Mesenchymal stem cell (in vitro differentiated cells and primary cell): Measurements from ENCODE around the gene SIDT2.

Source experiments
- DNase-seq: peaks from one replicate; pipeline ENCODE4 v3.0.0-alpha.2; 2013
- H2AFZ ChIP-seq: one replicate; pipeline ENCODE4 v1.6.1; 2013; ENCODE audit warnings: low read depth, mild to moderate bottlenecking, control low read depth, inconsistent platforms, low read length, moderate library complexity
- H2AK5ac ChIP-seq: 2 replicates; pipeline ENCODE4 v1.6.1; 2013; ENCODE audit warnings: low read length, moderate library complexity, mild to moderate bottlenecking, inconsistent platforms; ENCODE audit not compliant: severe bottlenecking
- H2BK120ac ChIP-seq: one replicate; pipeline ENCODE4 v1.6.1; 2013; ENCODE audit warnings: low read depth, mild to moderate bottlenecking, inconsistent platforms, low read length, moderate library complexity
- H2BK12ac ChIP-seq, 2 experiments: one replicate each; pipeline ENCODE4 v1.6.1; 2013; ENCODE audit warnings: inconsistent platforms in 2 of 2, low read length in 2 of 2, mild to moderate bottlenecking in 2 of 2, moderate library complexity in 2 of 2, control low read depth in 1 of 2
- H2BK15ac ChIP-seq: one replicate; pipeline ENCODE4 v1.6.1; 2013; ENCODE audit warnings: mild to moderate bottlenecking, low read depth, inconsistent platforms; ENCODE audit not compliant: poor library complexity, severe bottlenecking
- H2BK5ac ChIP-seq: 2 replicates; pipeline ENCODE4 v1.6.1; 2013; ENCODE audit warnings: low read depth, mild to moderate bottlenecking, low read length, control low read depth, inconsistent platforms; ENCODE audit not compliant: poor library complexity, severe bottlenecking
- H3K14ac ChIP-seq, 2 experiments: one replicate each; pipeline ENCODE4 v1.6.1; 2013; ENCODE audit warnings: inconsistent platforms in 2 of 2, low read length in 2 of 2, control low read depth in 1 of 2, mild to moderate bottlenecking in 1 of 2, moderate library complexity in 1 of 2
- H3K18ac ChIP-seq, 2 experiments: one replicate each; pipeline ENCODE4 v1.6.1; 2013; ENCODE audit warnings: inconsistent platforms in 2 of 2, low read length in 2 of 2, control low read depth in 1 of 2, low read depth in 1 of 2, mild to moderate bottlenecking in 1 of 2
- H3K23ac ChIP-seq, 2 experiments: one replicate each; pipeline ENCODE4 v1.6.1; 2013; ENCODE audit warnings: inconsistent platforms in 2 of 2, low read length in 2 of 2, mild to moderate bottlenecking in 2 of 2, moderate library complexity in 2 of 2, control low read depth in 1 of 2
- H3K27ac ChIP-seq: 2 replicates; pipeline ENCODE4 v1.5.1; 2013; ENCODE audit warnings: mild to moderate bottlenecking, moderate library complexity, low read length, control low read depth, inconsistent platforms; ENCODE audit not compliant: poor library complexity, severe bottlenecking
- H3K27me3 ChIP-seq, 2 experiments: 2 replicates each; pipeline versions ENCODE4 v1.6.1 to v1.7.0; 2013; ENCODE audit warnings: low read length in 2 of 2, mild to moderate bottlenecking in 2 of 2, moderate library complexity in 2 of 2, control low read depth in 1 of 2, inconsistent platforms in 1 of 2; ENCODE audit not compliant: control insufficient read depth in 1 of 2, insufficient read depth in 1 of 2
- H3K36me3 ChIP-seq, 2 experiments: 2 replicates each; pipeline versions ENCODE4 v1.6.1 to v1.7.0; 2013; ENCODE audit warnings: low read length in 2 of 2, control low read depth in 1 of 2, inconsistent platforms in 1 of 2, low read depth in 1 of 2, mild to moderate bottlenecking in 1 of 2; ENCODE audit not compliant: insufficient read depth in 2 of 2, control insufficient read depth in 1 of 2
- H3K4ac ChIP-seq, 2 experiments: one replicate each; pipeline ENCODE4 v1.6.1; 2013; ENCODE audit warnings: inconsistent platforms in 2 of 2, low read length in 2 of 2, mild to moderate bottlenecking in 2 of 2, moderate library complexity in 2 of 2, control low read depth in 1 of 2, low read depth in 1 of 2
- H3K4me1 ChIP-seq: 2 replicates; pipeline ENCODE4 v1.6.1; 2013; ENCODE audit warnings: low read depth, low read length, control low read depth; ENCODE audit not compliant: control insufficient read depth, insufficient read depth
- H3K4me2 ChIP-seq: 2 replicates; pipeline ENCODE4 v1.6.1; 2013; ENCODE audit warnings: low read length, mild to moderate bottlenecking, inconsistent platforms; ENCODE audit not compliant: poor library complexity, severe bottlenecking
- H3K4me3 ChIP-seq, 2 experiments: 2 replicates each; pipeline versions ENCODE4 v1.5.1 to v1.7.0; 2013; ENCODE audit warnings: low read length in 2 of 2, mild to moderate bottlenecking in 2 of 2, control low read depth in 1 of 2, low read depth in 1 of 2; ENCODE audit not compliant: insufficient read depth in 1 of 2
- H3K79me1 ChIP-seq: replicated peaks from 2 replicates; pipeline ENCODE4 v1.6.1; 2013; ENCODE audit warnings: mild to moderate bottlenecking, control low read depth, low read length, inconsistent platforms; ENCODE audit not compliant: poor library complexity, severe bottlenecking
- H3K9ac ChIP-seq: 2 replicates; pipeline ENCODE4 v1.7.0; 2013; ENCODE audit warnings: mild to moderate bottlenecking, low read length, moderate library complexity
- H3K9me3 ChIP-seq: 2 replicates; pipeline ENCODE4 v1.7.0; 2013; ENCODE audit warnings: mild to moderate bottlenecking, low read length; ENCODE audit not compliant: control insufficient read depth
- H4K8ac ChIP-seq: one replicate; pipeline ENCODE4 v1.6.1; 2013; ENCODE audit warnings: inconsistent platforms, mild to moderate bottlenecking, low read length, moderate library complexity
- H4K91ac ChIP-seq: one replicate; pipeline ENCODE4 v1.6.1; 2013; ENCODE audit warnings: mild to moderate bottlenecking, low read length, inconsistent platforms
- whole genome bisulfite sequencing: methylation state at CpG from one replicate; pipeline ENCODE4 v1.1.7; 2013; ENCODE audit warnings: mixed read lengths; 5-methylcytosine and 5-hydroxymethylcytosine counted together

The SIDT2 gene

GRCh38 chr11:117226388-117227385 is 48.1 kb downstream of the SIDT2 start:
- no peak overlapping the region for H3K4me3 ChIP-seq
- H3K18ac ChIP-seq, result no peak overlapping the region
- no peak overlapping the region for H2BK120ac ChIP-seq
- H2BK12ac ChIP-seq, result no peak overlapping the region
- no peak overlapping the region for H2AFZ ChIP-seq
- H2BK5ac ChIP-seq, result no peak overlapping the region
- H3K9me3 ChIP-seq, result no peaks in the 10 kb centered on the region
- H3K9ac ChIP-seq, result no peak overlapping the region
- H3K4me1 ChIP-seq, result peaks cover 5% of the 10 kb centered on the region
- DNase-seq, result peak; percentile 85
- no peak overlapping the region for H4K91ac ChIP-seq
- H4K8ac ChIP-seq, result no peak overlapping the region
- no peak overlapping the region for H2AK5ac ChIP-seq
- no peak overlapping the region for H3K27ac ChIP-seq
- WGBS, result 72% methylated on average over 16 of the region's 19 CpGs
- H3K79me1 ChIP-seq, result peaks cover 19% of the 10 kb centered on the region
- H3K14ac ChIP-seq, result no peak overlapping the region
- no peak overlapping the region for H3K4me2 ChIP-seq
- no peak overlapping the region for H3K4ac ChIP-seq
- H3K36me3 ChIP-seq, result peaks cover 62 to 66% of the 10 kb centered on the region in 2 experiments
- no peaks in the 10 kb centered on the region for H3K27me3 ChIP-seq
- H3K23ac ChIP-seq, result no peak overlapping the region
- H2BK15ac ChIP-seq, result no peak overlapping the region

- Histone ChIP-seq H3K14ac (no peak overlapping the region), H4K91ac (no peak overlapping the region), H3K79me1 (peaks cover 20% of the 10 kb centered on the region), H4K8ac (no peak overlapping the region), H2AK5ac (no peak overlapping the region), H3K9me3 (no peaks in the 10 kb centered on the region), H2BK120ac (no peak overlapping the region), H2BK12ac (no peak overlapping the region), H3K9ac (no peak overlapping the region), H3K4me2 (no peak overlapping the region), H3K18ac (no peak overlapping the region), H3K36me3 (peaks cover 59 to 61% of the 10 kb centered on the region in 2 experiments), H3K27ac (no peak overlapping the region), H2AFZ (no peak overlapping the region), H2BK5ac (no peak overlapping the region), H2BK15ac (no peak overlapping the region), H3K4me1 (peaks cover 1% of the 10 kb centered on the region), H3K4ac (no peak overlapping the region), H3K23ac (no peak overlapping the region), H3K4me3 (no peak overlapping the region), H3K27me3 (no peaks in the 10 kb centered on the region)
- 96% methylated on average over 8 of the region's 11 CpGs for WGBS
- DNase-seq, result no peak
Measured at GRCh38 chr11:117228091-117228490, 49.5 kb downstream of the SIDT2 start.

- no peak overlapping the region for H3K18ac ChIP-seq
- no peak overlapping the region for H2BK15ac ChIP-seq
- no peak for DNase-seq
- H4K8ac ChIP-seq, result no peak overlapping the region
- no peak overlapping the region for H2BK120ac ChIP-seq
- no peak overlapping the region for H2AK5ac ChIP-seq
- no peak overlapping the region for H3K4me3 ChIP-seq
- H3K9ac ChIP-seq, result peak overlapping the region; percentile 98
- no peak overlapping the region for H3K14ac ChIP-seq
- peaks cover 22% of the 10 kb centered on the region for H3K79me1 ChIP-seq
- H3K4ac ChIP-seq, result no peak overlapping the region
- no peaks in the 10 kb centered on the region for H3K27me3 ChIP-seq
- H3K4me1 ChIP-seq, result peaks cover 1% of the 10 kb centered on the region
- no peak overlapping the region for H3K27ac ChIP-seq
- no peak overlapping the region for H2BK5ac ChIP-seq
- no peak overlapping the region for H2AFZ ChIP-seq
- H3K9me3 ChIP-seq, result no peaks in the 10 kb centered on the region
- H3K36me3 ChIP-seq, result peaks cover 46 to 48% of the 10 kb centered on the region in 2 experiments
- no peak overlapping the region for H2BK12ac ChIP-seq
- no peak overlapping the region for H4K91ac ChIP-seq
- 98% methylated on average over 12 of the region's 12 CpGs for WGBS
- no peak overlapping the region for H3K4me2 ChIP-seq
- H3K23ac ChIP-seq, result no peak overlapping the region
Measured at GRCh38 chr11:117229411-117229810, 50.9 kb downstream of the SIDT2 start.

DNA sequence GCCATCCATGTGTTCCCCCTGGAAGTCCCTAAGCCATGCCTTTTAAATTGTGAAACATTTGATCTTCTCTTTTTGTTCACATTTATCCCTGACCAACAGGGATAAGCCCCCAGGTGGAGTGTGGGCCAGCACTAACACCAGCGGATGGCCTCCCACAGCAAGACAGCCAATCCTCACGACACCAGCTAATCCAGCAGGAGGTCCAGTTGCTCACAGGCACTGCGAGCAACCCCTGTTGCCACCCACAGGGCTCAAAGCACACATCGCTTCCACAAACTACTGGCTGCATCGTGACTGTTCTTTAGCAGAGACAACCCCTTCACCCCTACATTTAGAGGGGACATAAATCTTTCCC is 51.4 kb downstream of the SIDT2 start:
- H3K9ac ChIP-seq, result peak overlapping the region; percentile 98
- no peak overlapping the region for H3K14ac ChIP-seq
- peak overlapping the region in 1 of 2 experiments; percentile 94 for H3K4me3 ChIP-seq
- H3K27me3 ChIP-seq, result no peaks in the 10 kb centered on the region
- H3K4me1 ChIP-seq, result peaks cover 1% of the 10 kb centered on the region
- no peak overlapping the region for H2AK5ac ChIP-seq
- no peak overlapping the region for H3K4me2 ChIP-seq
- no peak for DNase-seq
- no peak overlapping the region for H4K91ac ChIP-seq
- no peak overlapping the region for H2BK5ac ChIP-seq
- H2AFZ ChIP-seq, result no peak overlapping the region
- no peak overlapping the region for H2BK15ac ChIP-seq
- H3K27ac ChIP-seq, result no peak overlapping the region
- no peak overlapping the region for H3K18ac ChIP-seq
- H3K36me3 ChIP-seq, result peaks cover 42 to 43% of the 10 kb centered on the region in 2 experiments
- H3K4ac ChIP-seq, result no peak overlapping the region
- WGBS, result 93% methylated on average over 5 of the region's 5 CpGs
- no peak overlapping the region for H4K8ac ChIP-seq
- H2BK120ac ChIP-seq, result no peak overlapping the region
- H3K79me1 ChIP-seq, result peaks cover 22% of the 10 kb centered on the region
- H2BK12ac ChIP-seq, result no peak overlapping the region
- H3K23ac ChIP-seq, result no peak overlapping the region
- H3K9me3 ChIP-seq, result no peaks in the 10 kb centered on the region
